Prostate gland (tissue), 2 donors: Measurements from ENCODE around the gene IL2RA. TPM values are rescaled to one million over a fixed set of nuclear protein-coding genes. Genes with fewer than 3 reads are reported as not detected.

Experiments
- DNase-seq: peaks from one replicate; pipeline ENCODE4 v3.0.0-alpha.2; 2019; ENCODE audit warnings: low spot score
- H3K27ac ChIP-seq, 2 donors: fragments of 200-600 bp; sonication (generic); 2 replicates each; pipeline ENCODE4 v1.5.1; 2017 to 2019
- H3K27me3 ChIP-seq: fragments of 200-600 bp; sonication (generic); replicated peaks from 2 replicates; pipeline ENCODE4 v1.5.1; 2019; ENCODE audit not compliant: insufficient read depth
- H3K36me3 ChIP-seq, 2 donors: fragments of 200-600 bp; sonication (generic); 1 replicate in 1 of 2; 2 replicates in 1 of 2; pipeline versions ENCODE4 v1.5.1 to v1.8.1; 2017 to 2019
- H3K4me1 ChIP-seq: fragments of 200-600 bp; sonication (generic); replicated peaks from 2 replicates; pipeline ENCODE4 v1.5.1; 2019
- H3K4me3 ChIP-seq, 2 donors: fragments of 200-600 bp; sonication (generic); 2 replicates each; pipeline ENCODE4 v1.5.1; 2017 to 2019
- H3K9me3 ChIP-seq: fragments of 200-600 bp; sonication (generic); 2 replicates; pipeline ENCODE4 v1.5.1; 2017
- POLR2A ChIP-seq: fragments of 450-650 bp; IDR thresholded peaks from one replicate; pipeline ENCODE4 v1.6.1; 2016; ENCODE audit warnings: antibody characterized with exemption, mild to moderate bottlenecking
- POLR2AphosphoS5 ChIP-seq: sonication (generic); formaldehyde crosslinking; IDR thresholded peaks from one replicate; pipeline ENCODE4 v1.6.1; 2017; ENCODE audit warnings: antibody characterized with exemption
- WGBS: methylation state at CpG from one replicate; pipeline ENCODE4 v1.1.5; 2018; 5-methylcytosine and 5-hydroxymethylcytosine counted together
- intact Hi-C: fragments of 100-400 bp; cut with DNase I; formaldehyde crosslinking; loops from one replicate; pipeline ENCODE4 v1.14.2; 2022
- total RNA-seq, 2 donors: library from RNA; depleted of rRNA; stranded (reverse); fragments of >200 nt; gene quantifications; one replicate each; pipeline ENCODE4 v1.1.0, GENCODE V29; 2016
- TF ChIP-seq, protein P1 (sequence below), 4 experiments: fragments of 200-600 bp in 2 of 4; fragments of 450-650 bp in 2 of 4; sonication (generic) in 2 of 4; IDR thresholded peaks; 1 replicate in 3 of 4; 2 replicates in 1 of 4; pipeline ENCODE4 v1.5.1; 2016 to 2019; ENCODE audit warnings: antibody characterized with exemption in 4 of 4, mild to moderate bottlenecking in 2 of 4, moderate library complexity in 2 of 4

IL2RA gene
- total RNA-seq, 2 donors from 2014 or later = 1.9 TPM; not detected in 1

DNA sequence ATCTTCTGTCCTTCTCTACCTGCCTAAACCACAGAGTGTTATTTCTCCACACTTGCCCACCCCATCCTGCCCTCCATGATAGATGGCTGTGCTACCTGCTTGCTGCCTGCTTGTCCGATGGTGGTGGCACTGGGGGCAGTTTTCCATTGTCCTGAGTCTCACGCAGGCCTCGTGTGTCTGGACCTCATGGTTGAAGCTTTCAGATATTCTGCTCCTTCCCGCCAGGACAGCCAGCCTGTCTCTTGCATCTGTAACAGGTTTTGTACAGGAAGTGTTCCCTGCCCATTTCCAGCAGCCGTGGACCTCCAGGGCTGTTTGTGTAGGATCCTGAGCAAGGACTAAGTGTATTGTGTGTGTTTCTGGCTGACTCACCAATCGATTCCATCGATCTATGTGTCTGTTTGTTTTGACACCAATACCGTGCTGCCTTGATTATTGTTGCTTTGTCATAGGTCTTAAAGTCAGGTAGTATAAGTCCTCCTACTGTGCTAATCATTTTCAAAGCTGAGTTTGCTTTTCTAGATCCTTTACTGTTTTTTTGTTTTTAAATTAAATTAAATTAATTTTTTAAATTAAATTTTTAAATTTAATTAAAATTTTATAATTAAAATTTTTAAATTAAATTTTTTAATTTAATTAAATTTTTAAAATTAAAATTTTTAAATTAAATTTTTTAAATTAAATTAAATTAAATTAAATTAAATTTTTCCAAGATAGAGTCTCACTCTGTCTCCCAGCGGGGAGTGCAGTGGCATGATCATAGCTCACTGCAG is 93.3 kb downstream of the IL2RA start:
- no peak for TF ChIP-seq POLR2A
- TF ChIP-seq, protein P1, sequence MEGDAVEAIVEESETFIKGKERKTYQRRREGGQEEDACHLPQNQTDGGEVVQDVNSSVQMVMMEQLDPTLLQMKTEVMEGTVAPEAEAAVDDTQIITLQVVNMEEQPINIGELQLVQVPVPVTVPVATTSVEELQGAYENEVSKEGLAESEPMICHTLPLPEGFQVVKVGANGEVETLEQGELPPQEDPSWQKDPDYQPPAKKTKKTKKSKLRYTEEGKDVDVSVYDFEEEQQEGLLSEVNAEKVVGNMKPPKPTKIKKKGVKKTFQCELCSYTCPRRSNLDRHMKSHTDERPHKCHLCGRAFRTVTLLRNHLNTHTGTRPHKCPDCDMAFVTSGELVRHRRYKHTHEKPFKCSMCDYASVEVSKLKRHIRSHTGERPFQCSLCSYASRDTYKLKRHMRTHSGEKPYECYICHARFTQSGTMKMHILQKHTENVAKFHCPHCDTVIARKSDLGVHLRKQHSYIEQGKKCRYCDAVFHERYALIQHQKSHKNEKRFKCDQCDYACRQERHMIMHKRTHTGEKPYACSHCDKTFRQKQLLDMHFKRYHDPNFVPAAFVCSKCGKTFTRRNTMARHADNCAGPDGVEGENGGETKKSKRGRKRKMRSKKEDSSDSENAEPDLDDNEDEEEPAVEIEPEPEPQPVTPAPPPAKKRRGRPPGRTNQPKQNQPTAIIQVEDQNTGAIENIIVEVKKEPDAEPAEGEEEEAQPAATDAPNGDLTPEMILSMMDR (IDR thresholded peaks at IDR 0.05) = no peak
- no peak for TF ChIP-seq POLR2AphosphoS5
- no peaks in the 10 kb centered on the region for H3K4me1 ChIP-seq
- H3K27ac ChIP-seq = no peak overlapping the region
- intact Hi-C loops = no loop called here
- no peaks in the 10 kb centered on the region for H3K36me3 ChIP-seq
- DNase-seq = no peak
- no peak overlapping the region for H3K4me3 ChIP-seq
- WGBS = 93% methylated on average over 9 of the region's 9 CpGs
- H3K27me3 ChIP-seq = no peaks in the 10 kb centered on the region
- no peaks in the 10 kb centered on the region for H3K9me3 ChIP-seq

DNA sequence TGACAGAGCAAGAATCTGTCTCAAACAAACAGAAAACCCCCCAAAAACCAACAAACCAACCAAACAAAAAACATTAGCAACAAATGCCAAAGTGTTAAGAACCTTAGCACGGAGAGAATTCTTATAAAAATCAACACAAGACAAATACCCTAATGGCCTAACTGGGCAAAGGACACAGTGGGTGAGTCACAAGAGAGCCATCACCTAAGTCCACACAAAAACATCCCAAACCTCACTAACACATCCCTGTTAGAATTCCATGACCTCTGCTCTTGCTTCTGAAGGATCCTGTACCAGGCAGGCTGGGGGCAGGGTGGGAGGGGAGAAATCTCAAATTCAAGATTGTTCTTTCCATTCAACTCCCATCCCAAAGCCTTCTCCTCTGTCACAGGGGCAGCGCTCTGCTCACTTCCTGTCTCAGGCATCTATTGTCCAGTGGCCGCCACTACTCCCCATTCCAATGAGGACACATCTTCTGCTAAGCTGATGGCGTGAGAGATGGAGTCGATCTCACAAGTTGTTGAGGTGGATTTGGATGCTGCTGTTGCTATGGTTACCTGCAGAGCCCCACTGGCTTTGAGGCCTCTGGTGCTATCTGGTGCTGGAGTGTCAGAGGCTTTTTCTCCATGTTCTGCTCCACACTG is 94.0 kb downstream of the IL2RA start:
- H3K27me3 ChIP-seq = no peaks in the 10 kb centered on the region
- DNase-seq = no peak
- intact Hi-C loops = no loop called here
- no peaks in the 10 kb centered on the region for H3K4me1 ChIP-seq
- no peak overlapping the region for H3K27ac ChIP-seq
- WGBS = 90% methylated on average over 5 of the region's 5 CpGs
- H3K9me3 ChIP-seq = no peaks in the 10 kb centered on the region
- no peaks in the 10 kb centered on the region for H3K36me3 ChIP-seq
- TF ChIP-seq POLR2A (no peak), POLR2AphosphoS5 (no peak)
- TF ChIP-seq, protein P1 (IDR thresholded peaks at IDR 0.05) = no peak
- no peak overlapping the region for H3K4me3 ChIP-seq

DNA sequence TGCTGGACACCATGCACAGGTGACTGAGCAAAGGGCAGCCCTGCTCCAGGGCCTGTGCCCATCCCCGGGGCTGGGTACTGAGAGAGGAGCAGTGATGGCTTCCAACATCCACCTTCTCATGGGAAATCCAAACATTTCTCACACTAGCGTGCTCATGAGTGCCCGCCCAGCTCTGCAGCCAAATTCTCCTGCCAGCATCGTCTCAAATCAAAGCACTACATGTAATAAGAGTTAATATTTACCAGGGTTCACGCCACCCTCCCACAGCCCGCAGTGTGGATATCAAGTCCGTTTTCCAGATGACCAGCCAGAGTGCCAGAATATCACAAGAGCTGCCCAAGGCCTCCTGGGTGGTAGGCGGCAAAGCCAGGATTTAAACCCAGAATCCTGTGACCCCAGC is 96.9 kb downstream of the IL2RA start:
- intact Hi-C loops = no loop called here
- TF ChIP-seq POLR2A (no peak), POLR2AphosphoS5 (no peak)
- TF ChIP-seq, protein P1 (IDR thresholded peaks at IDR 0.05) = no peak
- Histone ChIP-seq H3K27me3 (no peaks in the 10 kb centered on the region), H3K36me3 (no peaks in the 10 kb centered on the region), H3K27ac (no peak overlapping the region), H3K9me3 (no peaks in the 10 kb centered on the region), H3K4me1 (no peaks in the 10 kb centered on the region), H3K4me3 (no peak overlapping the region)
- no peak for DNase-seq
- 69% methylated on average over 8 of the region's 8 CpGs for WGBS

DNA sequence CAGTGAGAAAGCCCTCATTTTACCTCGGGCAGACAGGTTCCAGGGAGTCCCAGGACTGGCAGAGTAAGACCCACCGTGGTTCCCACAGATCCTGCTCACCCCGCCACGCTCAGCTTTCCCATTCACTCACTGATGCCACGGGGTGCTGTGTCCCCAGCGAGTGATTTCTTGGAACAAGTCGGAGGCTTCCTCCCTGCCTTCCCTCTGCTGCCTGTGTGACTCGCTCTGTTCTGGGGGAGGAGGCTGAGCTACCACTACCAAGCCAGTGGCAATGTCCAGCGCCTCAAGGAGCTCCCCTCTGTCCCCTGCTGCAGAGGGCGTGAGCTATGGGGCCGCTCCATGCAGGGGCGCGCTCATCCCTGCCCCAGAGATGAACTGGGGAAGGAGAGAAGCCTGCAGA is 97.4 kb downstream of the IL2RA start:
- H3K27me3 ChIP-seq = no peaks in the 10 kb centered on the region
- DNase-seq = no peak
- H3K9me3 ChIP-seq = no peaks in the 10 kb centered on the region
- 84% methylated on average over 13 of the region's 13 CpGs for WGBS
- intact Hi-C loops = no loop called here
- no peaks in the 10 kb centered on the region for H3K36me3 ChIP-seq
- no peaks in the 10 kb centered on the region for H3K4me1 ChIP-seq
- TF ChIP-seq, protein P1 (IDR thresholded peaks at IDR 0.05) = no peak
- TF ChIP-seq POLR2A (no peak), POLR2AphosphoS5 (no peak)
- H3K27ac ChIP-seq = no peak overlapping the region
- no peak overlapping the region for H3K4me3 ChIP-seq

DNA sequence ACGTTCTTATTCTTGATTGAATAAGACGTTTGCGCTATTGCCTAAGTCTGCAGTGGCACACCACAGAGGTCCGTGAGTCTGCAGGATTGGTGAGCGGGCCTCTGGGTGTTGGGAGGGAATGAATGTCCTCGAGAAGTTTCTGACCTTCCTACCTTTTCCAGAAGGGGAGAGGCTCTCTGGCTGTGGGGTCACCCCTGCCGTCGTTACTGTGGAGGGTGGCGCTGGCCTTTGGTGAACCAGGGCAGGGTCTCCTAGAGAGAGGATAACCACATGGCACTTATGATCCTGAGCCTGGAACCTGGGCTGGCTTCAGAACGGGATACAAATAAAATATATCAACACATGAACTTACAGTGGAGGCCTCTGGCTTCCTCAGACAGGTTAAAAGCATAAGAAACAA is 98.6 kb downstream of the IL2RA start:
- intact Hi-C loops = no loop called here
- H3K4me3 ChIP-seq = no peak overlapping the region
- H3K9me3 ChIP-seq = no peaks in the 10 kb centered on the region
- H3K4me1 ChIP-seq = no peaks in the 10 kb centered on the region
- TF ChIP-seq, protein P1 (IDR thresholded peaks at IDR 0.05) = no peak
- TF ChIP-seq POLR2A = no peak
- TF ChIP-seq POLR2AphosphoS5 = no peak
- no peaks in the 10 kb centered on the region for H3K27me3 ChIP-seq
- no peaks in the 10 kb centered on the region for H3K36me3 ChIP-seq
- H3K27ac ChIP-seq = no peak overlapping the region
- 86% methylated on average over 10 of the region's 10 CpGs for WGBS
- DNase-seq = no peak
